GM23338 (cell line): ENCODE data around the gene PRRT1. TPM values are rescaled to one million over a fixed set of nuclear protein-coding genes. Genes with fewer than 3 reads are reported as not detected.

Source experiments
- ATAC-seq: fragments of 200-7000 bp; cut with Tn5 transposase; 3 replicates; pipeline ENCODE4 v1.9.1; 2020
- DNase-seq: peaks from one replicate; pipeline ENCODE4 v3.0.0-alpha.2; 2015; ENCODE audit warnings: low spot score
- H2AFZ ChIP-seq: fragments of 200-600 bp; sonication (generic); 2 replicates; pipeline ENCODE4 v1.8.0; 2016; ENCODE audit warnings: antibody characterized with exemption, mild to moderate bottlenecking, moderate library complexity
- H3F3A ChIP-seq: fragments of 200-600 bp; sonication (generic); replicated peaks from 2 replicates; pipeline ENCODE4 v1.8.0; 2017; ENCODE audit warnings: antibody characterized with exemption, mixed run types, low read depth
- H3K27ac ChIP-seq: fragments of 200-600 bp; sonication (generic); 2 replicates; pipeline ENCODE4 v1.6.1; 2016; ENCODE audit warnings: low read depth
- H3K27me3 ChIP-seq: fragments of 200-600 bp; sonication (generic); 2 replicates; pipeline ENCODE4 v1.8.0; 2016; ENCODE audit warnings: mild to moderate bottlenecking, mixed run types, moderate library complexity; ENCODE audit not compliant: insufficient read depth
- H3K36me3 ChIP-seq: fragments of 200-600 bp; sonication (generic); 2 replicates; pipeline ENCODE4 v1.8.0; 2016; ENCODE audit warnings: mild to moderate bottlenecking; ENCODE audit not compliant: insufficient read depth
- H3K4me1 ChIP-seq: fragments of 200-600 bp; sonication (generic); 2 replicates; pipeline ENCODE4 v1.8.0; 2016; ENCODE audit warnings: mild to moderate bottlenecking, moderate library complexity; ENCODE audit not compliant: insufficient read depth
- H3K4me2 ChIP-seq: fragments of 200-600 bp; sonication (generic); 2 replicates; pipeline ENCODE4 v1.7.1; 2017; ENCODE audit warnings: mixed run types
- H3K4me3 ChIP-seq: fragments of 200-600 bp; sonication (generic); 2 replicates; pipeline ENCODE4 v1.6.1; 2016; ENCODE audit warnings: mixed run types
- H3K79me2 ChIP-seq: fragments of 200-600 bp; sonication (generic); replicated peaks from 2 replicates; pipeline ENCODE4 v1.8.0; 2017; ENCODE audit warnings: mild to moderate bottlenecking; ENCODE audit not compliant: insufficient read depth
- H3K9me2 ChIP-seq: fragments of 200-600 bp; sonication (generic); 2 replicates; pipeline ENCODE4 v1.8.0; 2017; ENCODE audit not compliant: insufficient read depth
- H4K20me1 ChIP-seq: fragments of 200-600 bp; sonication (generic); replicated peaks from 2 replicates; pipeline ENCODE4 v1.8.0; 2017; ENCODE audit warnings: mild to moderate bottlenecking; ENCODE audit not compliant: insufficient read depth
- H3K27ac Mint-ChIP-seq: 2 replicates; pipeline ENCODE4 v1.8.0; 2020; ENCODE audit warnings: inconsistent platforms, mild to moderate bottlenecking, moderate library complexity, mixed read lengths
- H3K27me3 Mint-ChIP-seq: 3 replicates; pipeline ENCODE4 v1.8.0; 2022; ENCODE audit warnings: low read depth, mild to moderate bottlenecking, moderate library complexity, mixed read lengths, inconsistent platforms; ENCODE audit not compliant: insufficient read depth, poor library complexity
- H3K36me3 Mint-ChIP-seq: 3 replicates; pipeline ENCODE4 v1.8.0; 2021; ENCODE audit warnings: low read depth, mild to moderate bottlenecking, inconsistent platforms, moderate library complexity, mixed read lengths
- H3K4me1 Mint-ChIP-seq: 3 replicates; pipeline ENCODE4 v1.8.0; 2020; ENCODE audit warnings: mild to moderate bottlenecking, inconsistent platforms, mixed read lengths
- H3K4me3 Mint-ChIP-seq: 3 replicates; pipeline ENCODE4 v1.8.0; 2021; ENCODE audit warnings: moderate library complexity, mild to moderate bottlenecking, inconsistent platforms, mixed read lengths
- H3K9me3 Mint-ChIP-seq: 3 replicates; pipeline ENCODE4 v1.8.0; 2020; ENCODE audit warnings: moderate library complexity, mild to moderate bottlenecking, inconsistent platforms, mixed read lengths
- ZNF331 ChIP-seq: fragments of 250-450 bp; sonication (Bioruptor Pico); IDR thresholded peaks from 2 replicates; pipeline ENCODE4 v1.5.0; 2020; ENCODE audit warnings: low read depth, mild to moderate bottlenecking, moderate library complexity
- polyA plus RNA-seq: library from polyadenylated mRNA; unstranded; fragments of >200 nt; fragmentation: Nextera tagmentation; extraction: Ambion mirVana; gene quantifications from 2 replicates; pipeline ENCODE4 v1.2.1, GENCODE V29; 2016
- total RNA-seq: library from RNA; depleted of rRNA; stranded (reverse); fragments of >200 nt; shearing (Covaris generic); gene quantifications from 2 replicates; pipeline ENCODE4 v1.2.3, GENCODE V29; 2014
- TF ChIP-seq, protein P1 (sequence below): fragments of 250-450 bp; sonication (Bioruptor Pico); IDR thresholded peaks from 2 replicates; pipeline ENCODE4 v1.5.0; 2020; ENCODE audit warnings: mild to moderate bottlenecking, moderate library complexity

The PRRT1 gene
- total and polyA plus RNA-seq, 2 experiments from 2014 or later = 2.7 TPM; not detected in 1

DNA sequence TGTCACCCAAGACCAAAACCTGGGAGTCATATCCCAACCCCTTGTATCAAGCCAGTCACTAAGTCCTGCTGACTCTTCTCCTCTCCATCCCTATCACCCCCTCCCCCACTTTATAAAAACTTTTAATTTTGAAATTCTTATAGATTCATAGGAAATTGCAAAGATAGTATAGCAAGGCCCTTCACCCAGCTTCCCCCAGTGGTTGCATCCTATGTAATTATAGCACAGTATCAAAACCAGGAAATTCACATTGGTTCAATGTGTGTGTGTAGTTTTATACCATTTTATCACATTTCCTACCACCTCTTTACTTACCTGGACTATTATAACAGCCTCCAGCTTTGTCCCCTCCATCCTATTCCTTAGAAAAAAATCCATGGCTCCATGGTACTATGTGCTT lies 6.3 kb upstream of the PRRT1 start:
- Mint-ChIP-seq H3K9me3 (no peaks in the 10 kb centered on the region; the same call in 2 of the 3 replicates), H3K36me3 (peaks cover 51% of the 10 kb centered on the region), H3K27ac (no peak overlapping the region), H3K27me3 (peaks cover 14% of the 10 kb centered on the region), H3K4me3 (no peak overlapping the region), H3K4me1 (peaks cover 19% of the 10 kb centered on the region)
- TF ChIP-seq, protein P1, sequence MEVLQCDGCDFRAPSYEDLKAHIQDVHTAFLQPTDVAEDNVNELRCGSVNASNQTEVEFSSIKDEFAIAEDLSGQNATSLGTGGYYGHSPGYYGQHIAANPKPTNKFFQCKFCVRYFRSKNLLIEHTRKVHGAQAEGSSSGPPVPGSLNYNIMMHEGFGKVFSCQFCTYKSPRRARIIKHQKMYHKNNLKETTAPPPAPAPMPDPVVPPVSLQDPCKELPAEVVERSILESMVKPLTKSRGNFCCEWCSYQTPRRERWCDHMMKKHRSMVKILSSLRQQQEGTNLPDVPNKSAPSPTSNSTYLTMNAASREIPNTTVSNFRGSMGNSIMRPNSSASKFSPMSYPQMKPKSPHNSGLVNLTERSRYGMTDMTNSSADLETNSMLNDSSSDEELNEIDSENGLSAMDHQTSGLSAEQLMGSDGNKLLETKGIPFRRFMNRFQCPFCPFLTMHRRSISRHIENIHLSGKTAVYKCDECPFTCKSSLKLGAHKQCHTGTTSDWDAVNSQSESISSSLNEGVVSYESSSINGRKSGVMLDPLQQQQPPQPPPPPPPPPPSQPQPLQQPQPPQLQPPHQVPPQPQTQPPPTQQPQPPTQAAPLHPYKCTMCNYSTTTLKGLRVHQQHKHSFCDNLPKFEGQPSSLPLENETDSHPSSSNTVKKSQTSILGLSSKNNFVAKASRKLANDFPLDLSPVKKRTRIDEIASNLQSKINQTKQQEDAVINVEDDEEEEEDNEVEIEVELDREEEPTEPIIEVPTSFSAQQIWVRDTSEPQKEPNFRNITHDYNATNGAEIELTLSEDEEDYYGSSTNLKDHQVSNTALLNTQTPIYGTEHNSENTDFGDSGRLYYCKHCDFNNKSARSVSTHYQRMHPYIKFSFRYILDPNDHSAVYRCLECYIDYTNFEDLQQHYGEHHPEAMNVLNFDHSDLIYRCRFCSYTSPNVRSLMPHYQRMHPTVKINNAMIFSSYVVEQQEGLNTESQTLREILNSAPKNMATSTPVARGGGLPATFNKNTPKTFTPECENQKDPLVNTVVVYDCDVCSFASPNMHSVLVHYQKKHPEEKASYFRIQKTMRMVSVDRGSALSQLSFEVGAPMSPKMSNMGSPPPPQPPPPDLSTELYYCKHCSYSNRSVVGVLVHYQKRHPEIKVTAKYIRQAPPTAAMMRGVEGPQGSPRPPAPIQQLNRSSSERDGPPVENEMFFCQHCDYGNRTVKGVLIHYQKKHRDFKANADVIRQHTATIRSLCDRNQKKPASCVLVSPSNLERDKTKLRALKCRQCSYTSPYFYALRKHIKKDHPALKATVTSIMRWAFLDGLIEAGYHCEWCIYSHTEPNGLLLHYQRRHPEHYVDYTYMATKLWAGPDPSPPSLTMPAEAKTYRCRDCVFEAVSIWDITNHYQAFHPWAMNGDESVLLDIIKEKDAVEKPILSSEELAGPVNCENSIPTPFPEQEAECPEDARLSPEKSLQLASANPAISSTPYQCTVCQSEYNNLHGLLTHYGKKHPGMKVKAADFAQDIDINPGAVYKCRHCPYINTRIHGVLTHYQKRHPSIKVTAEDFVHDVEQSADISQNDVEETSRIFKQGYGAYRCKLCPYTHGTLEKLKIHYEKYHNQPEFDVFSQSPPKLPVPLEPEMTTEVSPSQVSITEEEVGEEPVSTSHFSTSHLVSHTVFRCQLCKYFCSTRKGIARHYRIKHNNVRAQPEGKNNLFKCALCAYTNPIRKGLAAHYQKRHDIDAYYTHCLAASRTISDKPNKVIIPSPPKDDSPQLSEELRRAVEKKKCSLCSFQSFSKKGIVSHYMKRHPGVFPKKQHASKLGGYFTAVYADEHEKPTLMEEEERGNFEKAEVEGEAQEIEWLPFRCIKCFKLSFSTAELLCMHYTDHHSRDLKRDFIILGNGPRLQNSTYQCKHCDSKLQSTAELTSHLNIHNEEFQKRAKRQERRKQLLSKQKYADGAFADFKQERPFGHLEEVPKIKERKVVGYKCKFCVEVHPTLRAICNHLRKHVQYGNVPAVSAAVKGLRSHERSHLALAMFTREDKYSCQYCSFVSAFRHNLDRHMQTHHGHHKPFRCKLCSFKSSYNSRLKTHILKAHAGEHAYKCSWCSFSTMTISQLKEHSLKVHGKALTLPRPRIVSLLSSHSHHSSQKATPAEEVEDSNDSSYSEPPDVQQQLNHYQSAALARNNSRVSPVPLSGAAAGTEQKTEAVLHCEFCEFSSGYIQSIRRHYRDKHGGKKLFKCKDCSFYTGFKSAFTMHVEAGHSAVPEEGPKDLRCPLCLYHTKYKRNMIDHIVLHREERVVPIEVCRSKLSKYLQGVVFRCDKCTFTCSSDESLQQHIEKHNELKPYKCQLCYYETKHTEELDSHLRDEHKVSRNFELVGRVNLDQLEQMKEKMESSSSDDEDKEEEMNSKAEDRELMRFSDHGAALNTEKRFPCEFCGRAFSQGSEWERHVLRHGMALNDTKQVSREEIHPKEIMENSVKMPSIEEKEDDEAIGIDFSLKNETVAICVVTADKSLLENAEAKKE (CRISPR knock-in tag) = no peak
- no peak overlapping the region for H3K4me3 ChIP-seq
- no peak overlapping the region for H3K4me2 ChIP-seq
- H4K20me1 ChIP-seq = 0 out of 2 replicates have a peak, but pooled peaks cover 4% of the 10 kb centered on the region
- H3K4me1 ChIP-seq = peaks cover 2% of the 10 kb centered on the region; the same call in 1 of the 2 replicates
- H3K36me3 ChIP-seq = peaks cover 12% of the 10 kb centered on the region
- H3K27ac ChIP-seq = no peak overlapping the region
- H3K79me2 ChIP-seq = no peaks in the 10 kb centered on the region
- peaks cover 3% of the 10 kb centered on the region for H3K27me3 ChIP-seq
- ATAC-seq = no peak
- no peak overlapping the region for H2AFZ ChIP-seq
- DNase-seq = no peak
- no peaks in the 10 kb centered on the region for H3K9me2 ChIP-seq
- H3F3A ChIP-seq = no peaks in the 10 kb centered on the region

DNA sequence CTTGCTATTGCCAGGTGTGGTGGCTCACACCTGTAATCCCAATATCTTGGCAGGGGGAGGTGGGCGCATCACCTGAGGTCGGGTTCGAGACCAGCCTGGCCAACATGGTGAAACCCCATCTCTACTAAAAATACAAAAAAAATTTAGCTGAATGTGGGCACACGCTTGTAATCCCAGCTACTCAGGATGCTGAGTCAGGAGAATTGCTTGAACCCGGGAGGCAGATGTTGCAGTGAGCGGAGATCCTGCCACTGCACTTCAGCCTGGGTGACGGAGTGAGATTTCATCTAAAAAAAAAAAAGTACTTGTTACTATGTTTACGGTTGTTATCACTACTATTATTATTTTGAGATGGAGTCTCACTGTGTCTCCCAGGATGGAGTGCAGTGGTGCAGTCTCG lies 5.2 kb upstream of the PRRT1 start:
- DNase-seq = no peak
- Mint-ChIP-seq H3K27me3 (peaks cover 21% of the 10 kb centered on the region), H3K36me3 (peaks cover 40% of the 10 kb centered on the region), H3K9me3 (no peaks in the 10 kb centered on the region; the same call in 2 of the 3 replicates), H3K27ac (no peak overlapping the region), H3K4me1 (peaks cover 22% of the 10 kb centered on the region), H3K4me3 (no peak overlapping the region)
- no peak for TF ChIP-seq ZNF331 (CRISPR knock-in tag)
- Histone ChIP-seq H3K4me2 (no peak overlapping the region), H2AFZ (no peak overlapping the region), H3K27me3 (peaks cover 14% of the 10 kb centered on the region), H3K36me3 (peaks cover 12% of the 10 kb centered on the region), H3K4me3 (no peak overlapping the region), H3K27ac (no peak overlapping the region), H3K4me1 (peaks cover 13% of the 10 kb centered on the region), H3K79me2 (no peaks in the 10 kb centered on the region), H3K9me2 (no peaks in the 10 kb centered on the region), H4K20me1 (0 out of 2 replicates have a peak, but pooled peaks cover 4% of the 10 kb centered on the region), H3F3A (no peaks in the 10 kb centered on the region)
- ATAC-seq = no peak
